Large intestine (tissue), 3 donors: ENCODE results near the gene MYZAP. TPM values are rescaled to one million over a fixed set of nuclear protein-coding genes. Genes with fewer than 3 reads are reported as not detected.

Source experiments
- DNase-seq, 2 donors: peaks; one replicate each; pipeline versions ENCODE4 v3.0.0 to v3.0.0-alpha.2; 2013
- H3K27ac ChIP-seq: one replicate; pipeline ENCODE4 v1.5.1; 2013; ENCODE audit warnings: low read length
- H3K27me3 ChIP-seq: 2 replicates; pipeline ENCODE4 v1.6.1; 2013; ENCODE audit warnings: low read length; ENCODE audit not compliant: control insufficient read depth, insufficient read depth
- H3K36me3 ChIP-seq: 2 replicates; pipeline ENCODE4 v1.6.1; 2013; ENCODE audit warnings: low read length; ENCODE audit not compliant: control insufficient read depth, insufficient read depth
- H3K4me1 ChIP-seq: one replicate; pipeline ENCODE4 v1.6.1; 2013; ENCODE audit warnings: low read length; ENCODE audit not compliant: control insufficient read depth, insufficient read depth
- H3K4me3 ChIP-seq: one replicate; pipeline ENCODE4 v1.5.1; 2013; ENCODE audit warnings: low read length
- H3K9me3 ChIP-seq: one replicate; pipeline ENCODE4 v1.6.1; 2013; ENCODE audit warnings: mild to moderate bottlenecking, low read depth, low read length, moderate library complexity; ENCODE audit not compliant: control insufficient read depth
- WGBS: methylation state at CpG from one replicate; pipeline ENCODE4 v1.1.5; 2013; ENCODE audit warnings: low lambda C conversion rate; ENCODE audit not compliant: insufficient coverage; 5-methylcytosine and 5-hydroxymethylcytosine counted together
- polyA plus RNA-seq: library from polyadenylated mRNA; unstranded; fragments of 120-200 nt; gene quantifications from one replicate; pipeline ENCODE4 v1.2.1, GENCODE V29; 2013

Gene MYZAP
- polyA plus RNA-seq, 1 donor: 17.5 TPM

- Histone ChIP-seq H3K4me1 (peaks cover 58% of the 10 kb centered on the region), H3K4me3 (no peak overlapping the region), H3K9me3 (no peaks in the 10 kb centered on the region), H3K36me3 (no peaks in the 10 kb centered on the region), H3K27ac (peak overlapping the region; percentile 50), H3K27me3 (no peaks in the 10 kb centered on the region)
- DNase-seq: peak in 1 of 2 donors; percentile 53
- 40% methylated on average over 1 of the region's 16 CpGs for WGBS
Observed at GRCh38 chr15:57551715-57552677, 39.7 kb upstream of the MYZAP start.

DNA sequence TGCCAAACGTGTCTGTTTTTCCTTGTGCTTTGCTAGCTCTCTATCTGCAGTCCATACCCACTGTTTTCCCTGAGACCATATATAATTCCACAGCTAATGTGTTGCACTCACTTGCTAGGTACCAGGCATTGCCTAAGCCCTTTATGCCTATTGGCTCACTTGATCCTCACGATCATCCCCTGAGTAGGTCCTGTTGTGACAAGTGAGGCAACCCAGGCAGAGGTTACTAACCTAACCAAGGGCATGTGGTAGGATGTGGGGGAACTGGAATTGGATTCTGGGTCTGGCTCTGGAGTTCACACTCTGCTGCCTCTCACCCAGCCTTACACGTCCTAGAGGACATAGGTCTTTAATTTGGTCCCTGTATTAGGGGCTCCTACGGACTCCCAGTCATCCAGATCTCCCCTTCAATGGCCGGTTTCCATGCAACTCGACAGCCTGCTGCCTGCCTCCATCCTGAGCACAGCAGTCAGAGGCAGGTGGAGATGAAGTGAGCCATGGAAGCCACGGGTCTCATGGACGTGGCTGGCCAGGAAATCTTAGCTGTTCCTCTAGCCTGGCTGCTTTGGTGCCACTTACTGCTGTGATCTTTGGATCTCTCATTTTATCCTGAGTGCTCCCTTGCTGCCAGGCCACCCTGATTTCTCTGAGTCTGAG lies 38.9 kb upstream of the MYZAP start:
- no peaks in the 10 kb centered on the region for H3K36me3 ChIP-seq
- no peak overlapping the region for H3K4me3 ChIP-seq
- 100% methylated on average over 2 of the region's 8 CpGs for WGBS
- no peaks in the 10 kb centered on the region for H3K27me3 ChIP-seq
- no peaks in the 10 kb centered on the region for H3K9me3 ChIP-seq
- peaks cover 53% of the 10 kb centered on the region for H3K4me1 ChIP-seq
- H3K27ac ChIP-seq: no peak overlapping the region
- no peak for DNase-seq

- no CpG with 5 or more reads among the region's 5 CpGs for WGBS
- Histone ChIP-seq H3K27ac (no peak overlapping the region), H3K4me1 (peaks cover 50% of the 10 kb centered on the region)
Observed at GRCh38 chr15:57553526-57553925, 38.2 kb upstream of the MYZAP start.

DNA sequence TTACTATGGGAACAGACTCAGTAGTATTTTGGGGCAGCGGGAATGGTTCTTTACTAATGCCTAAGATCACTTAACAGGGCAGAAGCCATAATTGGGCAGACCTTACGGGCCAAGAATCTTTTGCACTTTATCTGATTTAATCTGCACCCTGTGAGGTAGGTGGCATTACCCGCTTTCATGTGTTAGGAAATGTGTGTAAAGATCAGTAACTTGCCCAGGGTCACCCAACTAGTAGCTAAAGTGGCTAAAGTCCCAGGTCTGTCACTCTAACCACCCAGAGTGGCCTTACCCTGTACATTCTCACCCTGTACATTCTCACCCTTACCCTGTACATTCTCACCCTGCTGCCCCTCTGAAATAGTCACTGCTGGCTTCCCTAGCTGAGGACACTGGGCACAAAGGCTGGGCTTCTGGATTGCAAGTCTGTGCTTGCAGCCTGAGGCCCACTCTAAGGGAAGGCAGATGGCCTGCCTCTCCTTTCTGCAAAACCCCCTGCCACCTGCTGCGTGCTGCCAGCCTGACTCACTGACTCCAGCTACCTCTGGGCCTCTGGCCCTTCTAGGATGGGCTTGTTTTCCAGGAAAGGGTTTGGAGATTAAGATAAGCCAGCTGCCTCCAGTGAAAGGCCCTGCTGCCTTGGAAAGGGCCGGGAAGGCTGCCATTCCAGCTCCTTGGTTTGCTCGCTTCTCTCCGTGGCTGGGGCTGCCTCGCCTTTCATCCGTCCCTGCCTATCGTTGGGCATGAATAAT lies 37.5 kb upstream of the MYZAP start:
- DNase-seq: peak in 1 of 2 donors; percentile 44
- Histone ChIP-seq H3K27me3 (no peaks in the 10 kb centered on the region), H3K27ac (peak overlapping the region; percentile 6), H3K9me3 (no peaks in the 10 kb centered on the region), H3K4me3 (no peak overlapping the region), H3K36me3 (no peaks in the 10 kb centered on the region), H3K4me1 (peaks cover 43% of the 10 kb centered on the region)
- no CpG with 5 or more reads among the region's 10 CpGs for WGBS

More at GRCh38 chr15:57553526-57553925, 38.2 kb upstream of the MYZAP start:
- H3K4me3 ChIP-seq: no peak overlapping the region
- H3K9me3 ChIP-seq: no peaks in the 10 kb centered on the region
- H3K36me3 ChIP-seq: no peaks in the 10 kb centered on the region
- no peaks in the 10 kb centered on the region for H3K27me3 ChIP-seq
- DNase-seq: no peak

DNA sequence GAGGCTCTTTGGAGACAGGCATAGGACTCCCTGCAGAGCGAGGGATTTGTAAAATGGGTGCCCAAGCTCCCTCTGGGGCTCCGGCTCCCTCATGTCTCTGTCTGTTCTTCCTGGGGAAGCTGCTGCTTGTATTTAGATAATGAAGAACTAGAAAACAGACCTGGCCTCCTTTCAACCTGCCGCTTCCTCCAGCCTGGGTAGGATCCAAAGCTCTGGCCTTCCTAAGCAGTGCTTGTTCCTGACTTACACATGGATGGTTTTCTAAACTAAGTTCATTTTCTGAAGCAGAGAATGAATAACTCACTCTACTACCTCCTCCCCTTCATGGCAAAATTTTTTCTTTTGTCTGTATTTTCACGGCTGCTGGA lies 36.9 kb upstream of the MYZAP start:
- H3K9me3 ChIP-seq: no peaks in the 10 kb centered on the region
- WGBS: no CpG with 5 or more reads among the region's 4 CpGs
- no peaks in the 10 kb centered on the region for H3K27me3 ChIP-seq
- H3K4me3 ChIP-seq: no peak overlapping the region
- H3K36me3 ChIP-seq: no peaks in the 10 kb centered on the region
- peaks cover 41% of the 10 kb centered on the region for H3K4me1 ChIP-seq
- DNase-seq: no peak
- peak overlapping the region; percentile 6 for H3K27ac ChIP-seq

GRCh38 chr15:57555270-57555669 lies 36.4 kb upstream of the MYZAP start:
- no peaks in the 10 kb centered on the region for H3K36me3 ChIP-seq
- WGBS: no CpG with 5 or more reads among the region's 3 CpGs
- no peak overlapping the region for H3K4me3 ChIP-seq
- H3K27me3 ChIP-seq: no peaks in the 10 kb centered on the region
- peaks cover 41% of the 10 kb centered on the region for H3K4me1 ChIP-seq
- no peak overlapping the region for H3K27ac ChIP-seq
- no peak for DNase-seq
- H3K9me3 ChIP-seq: no peaks in the 10 kb centered on the region

- Histone ChIP-seq H3K27ac (no peak overlapping the region), H3K9me3 (no peaks in the 10 kb centered on the region), H3K27me3 (no peaks in the 10 kb centered on the region), H3K4me3 (no peak overlapping the region), H3K4me1 (peaks cover 46% of the 10 kb centered on the region), H3K36me3 (no peaks in the 10 kb centered on the region)
- no CpG with 5 or more reads among the region's 9 CpGs for WGBS
- DNase-seq: no peak
Observed at GRCh38 chr15:57556040-57556439, 35.7 kb upstream of the MYZAP start.

DNA sequence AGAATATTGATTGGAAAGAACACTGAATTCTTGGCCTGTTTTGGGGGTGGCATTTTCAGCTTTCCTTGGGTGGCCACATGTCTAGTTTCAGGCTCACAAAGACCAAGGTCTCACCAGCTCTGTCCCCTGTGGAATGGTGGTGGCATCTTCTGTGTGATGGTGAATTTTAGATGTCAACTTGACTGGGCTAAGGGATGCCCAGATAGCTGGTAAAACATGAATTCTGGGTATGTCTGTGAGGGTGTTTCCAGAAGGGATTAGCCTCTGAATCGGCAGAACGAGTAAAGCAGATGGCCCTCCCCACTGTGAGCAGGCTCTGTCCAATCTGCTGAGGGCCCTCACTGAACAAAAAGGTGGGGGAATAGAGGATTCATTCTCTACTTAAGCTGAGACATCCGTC lies 34.4 kb upstream of the MYZAP start:
- H3K4me1 ChIP-seq: peaks cover 38% of the 10 kb centered on the region

DNA sequence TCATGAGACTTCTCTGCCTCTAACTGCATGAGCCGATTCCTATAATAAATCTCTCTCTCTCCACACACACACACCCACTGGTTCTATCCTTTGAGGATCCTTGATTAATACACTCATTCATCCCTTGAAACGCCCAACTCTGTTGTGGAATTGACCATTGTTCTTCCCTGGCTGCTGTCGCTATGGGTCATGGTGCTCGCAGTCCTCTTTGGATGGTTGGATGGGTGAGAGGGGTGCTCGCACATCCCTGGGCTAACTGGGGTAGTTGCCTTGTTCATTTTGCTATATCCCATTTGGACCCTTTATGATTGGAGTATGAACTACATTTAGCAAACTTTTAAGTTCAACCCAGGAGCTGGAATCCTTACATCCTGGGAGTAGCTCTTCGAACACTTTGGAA lies 33.9 kb upstream of the MYZAP start:
- Histone ChIP-seq H3K4me3 (no peak overlapping the region), H3K27ac (no peak overlapping the region), H3K9me3 (no peaks in the 10 kb centered on the region), H3K4me1 (peaks cover 34% of the 10 kb centered on the region), H3K27me3 (no peaks in the 10 kb centered on the region), H3K36me3 (no peaks in the 10 kb centered on the region)
- no peak for DNase-seq
- WGBS: 100% methylated on average over 1 of the region's 6 CpGs

More for the DNA sequence above, 34.4 kb upstream of the MYZAP start:
- no peak for DNase-seq
- Histone ChIP-seq H3K27me3 (no peaks in the 10 kb centered on the region), H3K4me3 (no peak overlapping the region), H3K27ac (no peak overlapping the region), H3K9me3 (no peaks in the 10 kb centered on the region), H3K36me3 (no peaks in the 10 kb centered on the region)
- WGBS: no CpG with 5 or more reads among the region's 3 CpGs

- Histone ChIP-seq H3K27ac (peak overlapping the region; percentile 56), H3K36me3 (no peaks in the 10 kb centered on the region)
- 0% methylated on average over 1 of the region's 5 CpGs for WGBS
Observed at GRCh38 chr15:57559875-57560274, 31.8 kb upstream of the MYZAP start.

More at GRCh38 chr15:57559875-57560274, 31.8 kb upstream of the MYZAP start:
- no peak overlapping the region for H3K4me3 ChIP-seq
- H3K27me3 ChIP-seq: no peaks in the 10 kb centered on the region
- H3K4me1 ChIP-seq: peaks cover 18% of the 10 kb centered on the region
- DNase-seq: peak; percentile 93 to 96
- no peaks in the 10 kb centered on the region for H3K9me3 ChIP-seq
